K562 (cell line): ENCODE results near the gene PARD3B. TPM values are rescaled to one million over a fixed set of nuclear protein-coding genes. Genes with fewer than 3 reads are reported as not detected.

Experiments
- ATAC-seq: fragments of 200-7000 bp; cut with Tn5 transposase; 3 replicates; pipeline ENCODE4 v1.9.1; 2020; ENCODE audit warnings: moderate library complexity
- BruUV-seq: library from RNA; stranded (reverse); fragments of 400-500 nt; replicated peaks from 2 replicates; lab custom pipeline; 2021; lab: Mats Ljungman, UMichigan
- CTCF ChIA-PET: fragments of 300-600 bp; formaldehyde crosslinking; extraction: SDS; loops from one replicate; lab custom pipeline; 2021; ENCODE audit warnings: low intra/inter-chr PET ratio; lab: Yijun Ruan, JAX
- POLR2A ChIA-PET: fragments of 300-600, 350-650 bp; sonication (Branson Sonifier 250); formaldehyde crosslinking; extraction: SDS; loops from one replicate; lab custom pipeline; 2021; ENCODE audit warnings: antibody characterized with exemption, inconsistent platforms; lab: Yijun Ruan, JAX
- DNase-seq, 4 experiments: peaks; one replicate each; pipeline versions ENCODE4 v3.0.0 to v3.0.0-alpha.2; 2011 to 2018; ENCODE audit warnings: low spot score in 3 of 4, mixed read lengths in 3 of 4; ENCODE audit errors: extremely low read depth in 1 of 4
- FAIRE-seq: peaks from 2 replicates; lab custom pipeline; 2011; peaks lifted over from hg19 to GRCh38; lab: Jason Lieb, UNC
- H2AFZ ChIP-seq: 2 replicates; pipeline ENCODE4 v1.6.0; 2011; ENCODE audit warnings: low read depth, low read length, control low read depth, inconsistent platforms
- H3K27ac ChIP-seq: fragments of 200-600 bp; 3 replicates; pipeline ENCODE4 v1.8.0; 2011; ENCODE audit warnings: low read depth, mild to moderate bottlenecking, control low read depth, inconsistent platforms, low read length, moderate library complexity, mixed read lengths; ENCODE audit errors: extremely low read depth
- H3K27me3 ChIP-seq, 2 experiments: fragments of 300-600 bp in 1 of 2; 2 replicates in 1 of 2; 3 replicates in 1 of 2; pipeline versions ENCODE4 v1.6.0 to v1.8.0; 2011; ENCODE audit warnings: inconsistent platforms in 2 of 2, low read length in 2 of 2, mild to moderate bottlenecking in 1 of 2, mixed read lengths in 1 of 2, moderate library complexity in 1 of 2; ENCODE audit not compliant: control insufficient read depth in 2 of 2, insufficient read depth in 2 of 2
- H3K36me3 ChIP-seq: fragments of 300-600 bp; 3 replicates; pipeline ENCODE4 v1.8.0; 2011; ENCODE audit warnings: mild to moderate bottlenecking, low read length, inconsistent platforms; ENCODE audit not compliant: control insufficient read depth, insufficient read depth
- H3K4me1 ChIP-seq, 2 experiments: fragments of 200-600 bp in 1 of 2; replicated peaks in 1 of 2; 2 replicates in 1 of 2; 3 replicates in 1 of 2; pipeline versions ENCODE4 v1.5.1 to v1.8.0; 2011; ENCODE audit warnings: inconsistent platforms in 2 of 2, low read length in 2 of 2, mild to moderate bottlenecking in 1 of 2, mixed read lengths in 1 of 2, moderate library complexity in 1 of 2; ENCODE audit not compliant: control insufficient read depth in 2 of 2, insufficient read depth in 2 of 2
- H3K4me2 ChIP-seq: 2 replicates; pipeline ENCODE4 v1.6.1; 2011; ENCODE audit warnings: low read length, control low read depth, inconsistent platforms, mixed read lengths; ENCODE audit not compliant: insufficient read depth
- H3K4me3 ChIP-seq: fragments of 200-600 bp; sonication (generic), shearing (Covaris generic); 2 replicates; pipeline ENCODE4 v1.5.1; 2016; ENCODE audit warnings: control low read depth, inconsistent platforms
- H3K79me2 ChIP-seq: fragments of 200-600 bp; 3 replicates; pipeline ENCODE4 v1.8.0; 2011; ENCODE audit warnings: low read length, inconsistent platforms; ENCODE audit not compliant: control insufficient read depth, insufficient read depth
- H3K9ac ChIP-seq, 2 experiments: 2 replicates each; pipeline versions ENCODE4 v1.6.0 to v1.6.1; 2011; ENCODE audit warnings: low read depth in 2 of 2, low read length in 2 of 2, control low read depth in 1 of 2, inconsistent platforms in 1 of 2, mild to moderate bottlenecking in 1 of 2, mixed read lengths in 1 of 2; ENCODE audit not compliant: insufficient read depth in 1 of 2
- H3K9me1 ChIP-seq: one replicate; pipeline ENCODE4 v1.6.0; 2011; ENCODE audit warnings: inconsistent platforms, mild to moderate bottlenecking, low read length, moderate library complexity; ENCODE audit not compliant: control insufficient read depth, insufficient read depth
- H3K9me3 ChIP-seq: replicated peaks from 2 replicates; pipeline ENCODE4 v1.5.1; 2011; ENCODE audit warnings: low read depth, low read length, inconsistent platforms; ENCODE audit not compliant: control insufficient read depth, insufficient read depth
- H4K20me1 ChIP-seq: replicated peaks from 2 replicates; pipeline ENCODE4 v1.6.1; 2011; ENCODE audit warnings: low read length, inconsistent platforms, mixed read lengths; ENCODE audit not compliant: control insufficient read depth, insufficient read depth
- CEBPB ChIP-seq: fragments of 450-650 bp; IDR thresholded peaks from 2 replicates; pipeline ENCODE4 v1.6.1; 2016; ENCODE audit warnings: missing genetic modification characterization, missing compliant biosample characterization
- CEBPG ChIP-seq, 3 experiments: fragments of 200-800 bp in 1 of 3; sonication (Bioruptor generic) in 1 of 3; sonication (generic) in 1 of 3; formaldehyde crosslinking in 1 of 3; IDR thresholded peaks in 2 of 3; conservative IDR thresholded peaks in 1 of 3; 2 replicates each; pipeline versions ENCODE4 v1.6.1 to v1.8.0; 2016 to 2022; ENCODE audit warnings: missing compliant biosample characterization in 2 of 3, missing genetic modification characterization in 2 of 3, mild to moderate bottlenecking in 1 of 3, missing genetic modification reagents in 1 of 3
- HNRNPUL1 ChIP-seq: fragments of 200-400 bp; formaldehyde crosslinking; IDR thresholded peaks from 2 replicates; pipeline ENCODE4 v1.6.1; 2017; ENCODE audit warnings: low read length
- KAT8 ChIP-seq: fragments of 450-650 bp; IDR thresholded peaks from 2 replicates; pipeline ENCODE4 v1.6.1; 2016; ENCODE audit warnings: low read depth, mild to moderate bottlenecking
- MAFF ChIP-seq: IDR thresholded peaks from 2 replicates; pipeline ENCODE4 v1.6.1; 2012; ENCODE audit warnings: low read length, improper control_type of control experiment
- POLR2B ChIP-seq: fragments of 450-650 bp; IDR thresholded peaks from 2 replicates; pipeline ENCODE4 v1.6.1; 2018; ENCODE audit warnings: low read depth; ENCODE audit not compliant: partially characterized antibody
- TARDBP ChIP-seq: fragments of 450-650 bp; IDR thresholded peaks from 2 replicates; pipeline ENCODE4 v1.6.1; 2016
- ZC3H4 ChIP-seq: sonication (generic); formaldehyde crosslinking; IDR thresholded peaks from 2 replicates; pipeline ENCODE4 v1.9.0; 2021; ENCODE audit warnings: missing genetic modification reagents, borderline replicate concordance
- ZFP1 ChIP-seq: fragments of 450-650 bp; formaldehyde crosslinking; IDR thresholded peaks from 2 replicates; pipeline ENCODE4 v1.4.0; 2020; ENCODE audit warnings: mild to moderate bottlenecking, mixed read lengths
- ZNF174 ChIP-seq: fragments of 250-450 bp; sonication (Bioruptor Pico); IDR thresholded peaks from 2 replicates; pipeline ENCODE4 v1.4.0; 2020; ENCODE audit warnings: mild to moderate bottlenecking
- ZNF175 ChIP-seq: fragments of 200-800 bp; sonication (Bioruptor generic); IDR thresholded peaks from 2 replicates; pipeline ENCODE4 v1.6.1; 2016; ENCODE audit warnings: low read depth, mild to moderate bottlenecking, missing genetic modification characterization, missing compliant biosample characterization
- WGBS: fragments of 100-300 bp; shearing (Covaris generic); methylation state at CpG from one replicate; pipeline ENCODE4 v1.1.6; 2016; ENCODE audit warnings: low coverage, mixed read lengths; ENCODE audit not compliant: insufficient coverage; ENCODE audit errors: missing lambda C conversion rate; 5-methylcytosine and 5-hydroxymethylcytosine counted together
- in situ Hi-C: fragments of 300-500 bp; cut with MboI; formaldehyde crosslinking; loops from 4 replicates; pipeline ENCODE4 v1.15.0; 2018; ENCODE audit warnings: inconsistent platforms, mixed read lengths
- intact Hi-C: fragments of 100-400 bp; cut with micrococcal nuclease; formaldehyde crosslinking; loops from 2 replicates; pipeline ENCODE4 v1.14.2; 2022
- polyA plus RNA-seq, 8 experiments: library from polyadenylated mRNA; depleted of rRNA in 4 of 8; stranded (reverse) in 5 of 8; unstranded in 3 of 8; fragments of >200 nt; fragmentation: Nextera tagmentation in 2 of 8; fragmentation: Illumina TruSeq in 1 of 8; extraction: Ambion mirVana in 2 of 8; extraction: Trizol in 1 of 8; gene quantifications; 2 replicates each; pipeline versions ENCODE4 v1.2.1 to v1.2.3, GENCODE V29; 2011 to 2014; ENCODE audit warnings: inconsistent platforms in 1 of 8, missing spikeins in 1 of 8
- total RNA-seq, 7 experiments: library from RNA; depleted of rRNA in 6 of 7; stranded (reverse); fragments of >200 nt in 6 of 7; fragmentation: Illumina TruSeq in 2 of 7; extraction: Trizol in 2 of 7; gene quantifications; 2 replicates each; pipeline versions ENCODE4 v1.2.1 to v1.2.3, GENCODE V29; 2011 to 2021; ENCODE audit warnings: low replicate concordance in 1 of 7
- TF ChIP-seq, protein P1 (sequence below): fragments of 450-650 bp; IDR thresholded peaks from 2 replicates; pipeline ENCODE4 v1.6.1; 2016; ENCODE audit warnings: borderline replicate concordance
- TF ChIP-seq, protein P2 (sequence below): fragments of 450-650 bp; formaldehyde crosslinking; IDR thresholded peaks from 2 replicates; pipeline ENCODE4 v1.4.0; 2022; ENCODE audit warnings: missing genetic modification characterization
- TF ChIP-seq, protein P3 (sequence below): conservative IDR thresholded peaks from 2 replicates; pipeline ENCODE4 v1.6.1; 2011; ENCODE audit warnings: low read depth, mild to moderate bottlenecking, low read length; ENCODE audit not compliant: control insufficient read depth
- TF ChIP-seq, protein P4 (sequence below): sonication (generic); formaldehyde crosslinking; IDR thresholded peaks from 2 replicates; pipeline ENCODE4 v1.8.0; 2022; ENCODE audit warnings: mild to moderate bottlenecking, low read depth, missing genetic modification reagents
- TF ChIP-seq, protein P5 (sequence below): fragments of 250-450 bp; sonication (Bioruptor Pico); IDR thresholded peaks from 2 replicates; pipeline ENCODE4 v1.8.0; 2022; ENCODE audit warnings: inconsistent platforms, mild to moderate bottlenecking, moderate library complexity, borderline replicate concordance

The PARD3B gene
- total and polyA plus RNA-seq, 9 of the 15 experiments (the other 6 are each of a cell fraction or from before 2014, with no cell fraction given), result 0.15 to 3.0 (median 1.1) TPM

DNA sequence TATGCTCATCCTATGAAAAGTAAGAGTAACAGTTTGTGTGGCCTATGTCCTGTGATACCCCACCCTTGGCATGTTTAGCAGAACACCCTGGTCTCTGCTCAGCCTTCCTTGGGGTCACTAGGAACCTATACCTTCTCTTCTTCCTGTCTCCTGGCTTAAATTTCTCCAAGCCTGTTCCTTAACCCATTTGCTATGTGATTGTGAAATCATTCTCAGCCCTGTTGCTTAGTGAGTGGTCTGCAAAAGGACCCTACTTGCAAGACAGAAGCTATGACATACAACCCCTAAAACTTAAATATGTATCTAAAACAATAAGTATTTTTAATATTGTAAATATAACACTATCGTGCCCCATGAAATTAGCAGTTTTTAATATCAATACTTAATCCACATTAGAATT, 524.7 kb downstream of the PARD3B start:
- intact Hi-C loops, result no loop called here
- ChIA-PET CTCF (no interaction called here), POLR2A (no interaction called here)

More for the DNA sequence above, 524.7 kb downstream of the PARD3B start:
- no peak overlapping the region for H3K4me2 ChIP-seq
- no peaks in the 10 kb centered on the region for H3K36me3 ChIP-seq
- WGBS, result 24% methylated on average over 1 of the region's 1 CpG
- H3K9me3 ChIP-seq, result no peaks in the 10 kb centered on the region
- in situ Hi-C loops, result no loop called here
- no peak overlapping the region for H3K9ac ChIP-seq
- no peak overlapping the region for H3K4me3 ChIP-seq
- ATAC-seq, result no peak
- TF ChIP-seq ZC3H4 (CRISPR knock-in tag), result no peak
- TF ChIP-seq CEBPG (CRISPR knock-in tag; IDR thresholded peaks at IDR 0.05), result no peak
- TF ChIP-seq CEBPG (tag; conservative IDR thresholded peaks at IDR 0.05 in 1 of 2, IDR thresholded peaks at IDR 0.05 in 1 of 2), result 0 out of 4 replicates have a peak, but pooled peaks of 1 of the 2 experiments have one; percentile 6
- TF ChIP-seq ZNF175, result no peak
- TF ChIP-seq ZNF174 (CRISPR knock-in tag), result no peak
- no peak for TF ChIP-seq HNRNPUL1
- TF ChIP-seq CEBPB (tag), result peak; percentile 55
- TF ChIP-seq, protein P1, sequence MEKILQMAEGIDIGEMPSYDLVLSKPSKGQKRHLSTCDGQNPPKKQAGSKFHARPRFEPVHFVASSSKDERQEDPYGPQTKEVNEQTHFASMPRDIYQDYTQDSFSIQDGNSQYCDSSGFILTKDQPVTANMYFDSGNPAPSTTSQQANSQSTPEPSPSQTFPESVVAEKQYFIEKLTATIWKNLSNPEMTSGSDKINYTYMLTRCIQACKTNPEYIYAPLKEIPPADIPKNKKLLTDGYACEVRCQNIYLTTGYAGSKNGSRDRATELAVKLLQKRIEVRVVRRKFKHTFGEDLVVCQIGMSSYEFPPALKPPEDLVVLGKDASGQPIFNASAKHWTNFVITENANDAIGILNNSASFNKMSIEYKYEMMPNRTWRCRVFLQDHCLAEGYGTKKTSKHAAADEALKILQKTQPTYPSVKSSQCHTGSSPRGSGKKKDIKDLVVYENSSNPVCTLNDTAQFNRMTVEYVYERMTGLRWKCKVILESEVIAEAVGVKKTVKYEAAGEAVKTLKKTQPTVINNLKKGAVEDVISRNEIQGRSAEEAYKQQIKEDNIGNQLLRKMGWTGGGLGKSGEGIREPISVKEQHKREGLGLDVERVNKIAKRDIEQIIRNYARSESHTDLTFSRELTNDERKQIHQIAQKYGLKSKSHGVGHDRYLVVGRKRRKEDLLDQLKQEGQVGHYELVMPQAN, result no peak
- TF ChIP-seq, protein P2, sequence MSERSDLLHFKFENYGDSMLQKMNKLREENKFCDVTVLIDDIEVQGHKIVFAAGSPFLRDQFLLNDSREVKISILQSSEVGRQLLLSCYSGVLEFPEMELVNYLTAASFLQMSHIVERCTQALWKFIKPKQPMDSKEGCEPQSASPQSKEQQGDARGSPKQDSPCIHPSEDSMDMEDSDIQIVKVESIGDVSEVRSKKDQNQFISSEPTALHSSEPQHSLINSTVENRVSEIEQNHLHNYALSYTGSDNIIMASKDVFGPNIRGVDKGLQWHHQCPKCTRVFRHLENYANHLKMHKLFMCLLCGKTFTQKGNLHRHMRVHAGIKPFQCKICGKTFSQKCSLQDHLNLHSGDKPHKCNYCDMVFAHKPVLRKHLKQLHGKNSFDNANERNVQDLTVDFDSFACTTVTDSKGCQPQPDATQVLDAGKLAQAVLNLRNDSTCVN (CRISPR knock-in tag), result no peak
- TF ChIP-seq TARDBP, result no peak
- TF ChIP-seq, protein P3, sequence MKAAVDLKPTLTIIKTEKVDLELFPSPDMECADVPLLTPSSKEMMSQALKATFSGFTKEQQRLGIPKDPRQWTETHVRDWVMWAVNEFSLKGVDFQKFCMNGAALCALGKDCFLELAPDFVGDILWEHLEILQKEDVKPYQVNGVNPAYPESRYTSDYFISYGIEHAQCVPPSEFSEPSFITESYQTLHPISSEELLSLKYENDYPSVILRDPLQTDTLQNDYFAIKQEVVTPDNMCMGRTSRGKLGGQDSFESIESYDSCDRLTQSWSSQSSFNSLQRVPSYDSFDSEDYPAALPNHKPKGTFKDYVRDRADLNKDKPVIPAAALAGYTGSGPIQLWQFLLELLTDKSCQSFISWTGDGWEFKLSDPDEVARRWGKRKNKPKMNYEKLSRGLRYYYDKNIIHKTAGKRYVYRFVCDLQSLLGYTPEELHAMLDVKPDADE, result no peak
- TF ChIP-seq, protein P4, sequence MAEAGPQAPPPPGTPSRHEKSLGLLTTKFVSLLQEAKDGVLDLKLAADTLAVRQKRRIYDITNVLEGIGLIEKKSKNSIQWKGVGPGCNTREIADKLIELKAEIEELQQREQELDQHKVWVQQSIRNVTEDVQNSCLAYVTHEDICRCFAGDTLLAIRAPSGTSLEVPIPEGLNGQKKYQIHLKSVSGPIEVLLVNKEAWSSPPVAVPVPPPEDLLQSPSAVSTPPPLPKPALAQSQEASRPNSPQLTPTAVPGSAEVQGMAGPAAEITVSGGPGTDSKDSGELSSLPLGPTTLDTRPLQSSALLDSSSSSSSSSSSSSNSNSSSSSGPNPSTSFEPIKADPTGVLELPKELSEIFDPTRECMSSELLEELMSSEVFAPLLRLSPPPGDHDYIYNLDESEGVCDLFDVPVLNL, result no peak
- no peak for TF ChIP-seq POLR2B
- no peak for TF ChIP-seq ZFP1
- TF ChIP-seq MAFF, result no peak
- TF ChIP-seq, protein P5, sequence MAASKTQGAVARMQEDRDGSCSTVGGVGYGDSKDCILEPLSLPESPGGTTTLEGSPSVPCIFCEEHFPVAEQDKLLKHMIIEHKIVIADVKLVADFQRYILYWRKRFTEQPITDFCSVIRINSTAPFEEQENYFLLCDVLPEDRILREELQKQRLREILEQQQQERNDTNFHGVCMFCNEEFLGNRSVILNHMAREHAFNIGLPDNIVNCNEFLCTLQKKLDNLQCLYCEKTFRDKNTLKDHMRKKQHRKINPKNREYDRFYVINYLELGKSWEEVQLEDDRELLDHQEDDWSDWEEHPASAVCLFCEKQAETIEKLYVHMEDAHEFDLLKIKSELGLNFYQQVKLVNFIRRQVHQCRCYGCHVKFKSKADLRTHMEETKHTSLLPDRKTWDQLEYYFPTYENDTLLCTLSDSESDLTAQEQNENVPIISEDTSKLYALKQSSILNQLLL (CRISPR knock-in tag), result no peak
- TF ChIP-seq KAT8, result no peak
- TF ChIP-seq, all 486 proteins: peak for 2
- H2AFZ ChIP-seq, result no peak overlapping the region
- no peaks in the 10 kb centered on the region for H3K9me1 ChIP-seq
- H3K4me1 ChIP-seq, result peaks cover 0 to 3% of the 10 kb centered on the region in 2 experiments; a peak in 2 of 5 replicates
- DNase-seq, result no peak
- no peak overlapping the region for H3K27ac ChIP-seq
- H3K79me2 ChIP-seq, result no peaks in the 10 kb centered on the region
- no peaks in the 10 kb centered on the region for H4K20me1 ChIP-seq
- BruUV-seq, result no TSS peak
- no peak for FAIRE-seq
- H3K27me3 ChIP-seq, result no peaks in the 10 kb centered on the region
